C4-2B (cell line): ENCODE measurements around the gene RPS17.

Experiments used
- ZFX ChIP-seq: fragments of 450-650 bp; IDR thresholded peaks from 2 replicates; pipeline ENCODE4 v1.6.1; 2017
- TF ChIP-seq, protein P1 (sequence below): fragments of 450-650 bp; conservative IDR thresholded peaks from 2 replicates; pipeline ENCODE4 v1.5.1; 2017; ENCODE audit warnings: mild to moderate bottlenecking

DNA sequence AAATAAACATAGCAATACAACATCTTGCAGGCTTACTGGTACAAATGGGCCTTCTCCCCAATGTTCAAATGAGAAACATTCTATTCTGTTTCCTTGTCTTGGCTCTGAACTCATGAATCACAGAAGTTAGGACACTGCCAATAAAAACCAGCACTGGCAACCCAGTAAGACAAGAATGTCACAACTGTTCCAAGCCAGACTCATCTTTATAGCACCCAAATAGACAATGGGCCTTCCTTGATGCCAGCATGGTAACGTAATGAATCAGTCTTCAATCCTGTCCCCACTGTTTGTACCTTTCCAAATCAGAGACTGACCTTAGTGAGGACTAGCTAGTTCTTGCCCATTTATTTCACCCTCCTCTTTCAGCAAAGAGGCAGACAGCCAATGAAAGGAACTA, 14.1 kb upstream of the RPS17 start:
- TF ChIP-seq, protein P1, sequence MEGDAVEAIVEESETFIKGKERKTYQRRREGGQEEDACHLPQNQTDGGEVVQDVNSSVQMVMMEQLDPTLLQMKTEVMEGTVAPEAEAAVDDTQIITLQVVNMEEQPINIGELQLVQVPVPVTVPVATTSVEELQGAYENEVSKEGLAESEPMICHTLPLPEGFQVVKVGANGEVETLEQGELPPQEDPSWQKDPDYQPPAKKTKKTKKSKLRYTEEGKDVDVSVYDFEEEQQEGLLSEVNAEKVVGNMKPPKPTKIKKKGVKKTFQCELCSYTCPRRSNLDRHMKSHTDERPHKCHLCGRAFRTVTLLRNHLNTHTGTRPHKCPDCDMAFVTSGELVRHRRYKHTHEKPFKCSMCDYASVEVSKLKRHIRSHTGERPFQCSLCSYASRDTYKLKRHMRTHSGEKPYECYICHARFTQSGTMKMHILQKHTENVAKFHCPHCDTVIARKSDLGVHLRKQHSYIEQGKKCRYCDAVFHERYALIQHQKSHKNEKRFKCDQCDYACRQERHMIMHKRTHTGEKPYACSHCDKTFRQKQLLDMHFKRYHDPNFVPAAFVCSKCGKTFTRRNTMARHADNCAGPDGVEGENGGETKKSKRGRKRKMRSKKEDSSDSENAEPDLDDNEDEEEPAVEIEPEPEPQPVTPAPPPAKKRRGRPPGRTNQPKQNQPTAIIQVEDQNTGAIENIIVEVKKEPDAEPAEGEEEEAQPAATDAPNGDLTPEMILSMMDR, result no peak
- TF ChIP-seq ZFX, result no peak
